Astrocyte (in vitro differentiated cells and primary cell): ENCODE measurements around the gene UQCRFS1. TPM values are rescaled to one million over a fixed set of nuclear protein-coding genes. Genes with fewer than 3 reads are reported as not detected.

Experiments used
- DNase-seq: peaks from one replicate; pipeline ENCODE4 v3.0.0-alpha.2; 2010; ENCODE audit warnings: low read depth
- FAIRE-seq: peaks from 2 replicates; lab custom pipeline; 2011; peaks lifted over from hg19 to GRCh38; lab: Jason Lieb, UNC
- H2AFZ ChIP-seq: 2 replicates; pipeline ENCODE4 v1.6.0; 2012; ENCODE audit warnings: low read depth, low read length, inconsistent platforms
- H3K27ac ChIP-seq: 2 replicates; pipeline ENCODE4 v1.5.1; 2011; ENCODE audit warnings: low read depth, low read length, inconsistent platforms
- H3K27me3 ChIP-seq: 2 replicates; pipeline ENCODE4 v1.6.0; 2011; ENCODE audit warnings: low read length, inconsistent platforms; ENCODE audit not compliant: insufficient read depth
- H3K36me3 ChIP-seq: 2 replicates; pipeline ENCODE4 v1.5.1; 2011; ENCODE audit warnings: low read length, inconsistent platforms; ENCODE audit not compliant: insufficient read depth
- H3K4me1 ChIP-seq: 2 replicates; pipeline ENCODE4 v1.5.1; 2011; ENCODE audit warnings: low read length, inconsistent platforms; ENCODE audit not compliant: insufficient read depth
- H3K4me2 ChIP-seq: 2 replicates; pipeline ENCODE4 v1.6.0; 2012; ENCODE audit warnings: low read length, inconsistent platforms
- H3K4me3 ChIP-seq: 2 replicates; pipeline ENCODE4 v1.5.1; 2011; ENCODE audit warnings: low read depth, mild to moderate bottlenecking, low read length, inconsistent platforms; ENCODE audit not compliant: insufficient read depth
- H3K79me2 ChIP-seq: 2 replicates; pipeline ENCODE4 v1.6.0; 2012; ENCODE audit warnings: mild to moderate bottlenecking, low read length, inconsistent platforms; ENCODE audit not compliant: insufficient read depth
- H3K9ac ChIP-seq: 2 replicates; pipeline ENCODE4 v1.6.0; 2012; ENCODE audit warnings: mild to moderate bottlenecking, low read length, inconsistent platforms
- H3K9me3 ChIP-seq: 2 replicates; pipeline ENCODE4 v1.5.1; 2012; ENCODE audit warnings: low read depth, mild to moderate bottlenecking, low read length, inconsistent platforms; ENCODE audit not compliant: insufficient read depth
- H4K20me1 ChIP-seq: 2 replicates; pipeline ENCODE4 v1.6.0; 2012; ENCODE audit warnings: low read length, inconsistent platforms; ENCODE audit not compliant: insufficient read depth
- H3K27ac Mint-ChIP-seq: one replicate; pipeline ENCODE4 v1.8.0; 2021; ENCODE audit warnings: mild to moderate bottlenecking, mixed read lengths; ENCODE audit not compliant: unreplicated experiment
- H3K27me3 Mint-ChIP-seq: one replicate; pipeline ENCODE4 v1.8.0; 2021; ENCODE audit warnings: low read depth, mixed read lengths; ENCODE audit not compliant: unreplicated experiment
- H3K36me3 Mint-ChIP-seq: one replicate; pipeline ENCODE4 v1.8.0; 2021; ENCODE audit warnings: low read depth, mixed read lengths; ENCODE audit not compliant: unreplicated experiment
- H3K4me1 Mint-ChIP-seq: one replicate; pipeline ENCODE4 v1.8.0; 2021; ENCODE audit warnings: low read depth, mixed read lengths; ENCODE audit not compliant: unreplicated experiment
- H3K4me3 Mint-ChIP-seq: one replicate; pipeline ENCODE4 v1.8.0; 2021; ENCODE audit warnings: mild to moderate bottlenecking, moderate library complexity, mixed read lengths; ENCODE audit not compliant: unreplicated experiment
- H3K9me3 Mint-ChIP-seq: one replicate; pipeline ENCODE4 v1.8.0; 2021; ENCODE audit warnings: mild to moderate bottlenecking, mixed read lengths; ENCODE audit not compliant: unreplicated experiment
- CTCF ChIP-seq: IDR thresholded peaks from 2 replicates; pipeline ENCODE4 v1.5.1; 2011; ENCODE audit warnings: low read depth, mild to moderate bottlenecking, inconsistent platforms, low read length, moderate library complexity; ENCODE audit not compliant: insufficient read depth
- EZH2 ChIP-seq: IDR thresholded peaks from 2 replicates; pipeline ENCODE4 v1.6.1; 2012; ENCODE audit warnings: mild to moderate bottlenecking, low read length, inconsistent platforms; ENCODE audit not compliant: insufficient read depth
- total RNA-seq: library from RNA; stranded (reverse); gene quantifications from 2 replicates; pipeline ENCODE4 v1.2.1, GENCODE V29; 2021

The UQCRFS1 gene
- total RNA-seq, 1 donor from 2014 or later = 33.1 TPM

- FAIRE-seq = no peak
- no peaks in the 10 kb centered on the region for H3K4me1 ChIP-seq
- H3K36me3 Mint-ChIP-seq = no peaks in the 10 kb centered on the region
These were observed 10.7 kb downstream of the UQCRFS1 start for GRCh38 chr19:29202281-29202680.

GRCh38 chr19:29201855-29202254, 11.1 kb downstream of the UQCRFS1 start:
- Histone ChIP-seq H3K4me3 (no peak overlapping the region), H3K4me1 (no peaks in the 10 kb centered on the region), H3K27me3 (no peaks in the 10 kb centered on the region), H3K4me2 (no peak overlapping the region), H2AFZ (no peak overlapping the region), H3K79me2 (peaks cover 17% of the 10 kb centered on the region), H3K36me3 (no peaks in the 10 kb centered on the region), H4K20me1 (peaks cover 15% of the 10 kb centered on the region), H3K9me3 (no peaks in the 10 kb centered on the region), H3K27ac (no peak overlapping the region), H3K9ac (no peak overlapping the region)
- H3K4me1 Mint-ChIP-seq = no peaks in the 10 kb centered on the region
- H3K27me3 Mint-ChIP-seq = no peaks in the 10 kb centered on the region
- FAIRE-seq (no peak), DNase-seq (no peak)
- no peak overlapping the region for H3K4me3 Mint-ChIP-seq
- no peaks in the 10 kb centered on the region for H3K36me3 Mint-ChIP-seq
- no peak overlapping the region for H3K27ac Mint-ChIP-seq
- TF ChIP-seq CTCF (no peak), EZH2 (no peak)
- peaks cover 6% of the 10 kb centered on the region for H3K9me3 Mint-ChIP-seq

More at GRCh38 chr19:29202281-29202680, 10.7 kb downstream of the UQCRFS1 start:
- H3K9ac ChIP-seq = no peak overlapping the region
- H3K4me3 Mint-ChIP-seq = no peak overlapping the region
- H3K79me2 ChIP-seq = peaks cover 19% of the 10 kb centered on the region
- no peak overlapping the region for H3K27ac ChIP-seq
- no peaks in the 10 kb centered on the region for H3K4me1 Mint-ChIP-seq
- H4K20me1 ChIP-seq = peaks cover 17% of the 10 kb centered on the region
- H3K27me3 ChIP-seq = no peaks in the 10 kb centered on the region
- TF ChIP-seq EZH2 = no peak
- no peak for TF ChIP-seq CTCF
- H2AFZ ChIP-seq = no peak overlapping the region
- H3K4me2 ChIP-seq = no peak overlapping the region
- H3K36me3 ChIP-seq = no peaks in the 10 kb centered on the region
- no peaks in the 10 kb centered on the region for H3K9me3 ChIP-seq
- DNase-seq = no peak
- no peaks in the 10 kb centered on the region for H3K27me3 Mint-ChIP-seq
- peaks cover 6% of the 10 kb centered on the region for H3K9me3 Mint-ChIP-seq
- no peak overlapping the region for H3K27ac Mint-ChIP-seq
- H3K4me3 ChIP-seq = no peak overlapping the region

GRCh38 chr19:29194658-29195057, 18.3 kb downstream of the UQCRFS1 start:
- Histone ChIP-seq H3K9ac (no peak overlapping the region), H3K79me2 (no peaks in the 10 kb centered on the region), H4K20me1 (no peaks in the 10 kb centered on the region), H3K4me3 (no peak overlapping the region), H3K27ac (no peak overlapping the region), H3K9me3 (no peaks in the 10 kb centered on the region), H2AFZ (no peak overlapping the region), H3K4me1 (no peaks in the 10 kb centered on the region), H3K36me3 (no peaks in the 10 kb centered on the region), H3K4me2 (no peak overlapping the region), H3K27me3 (no peaks in the 10 kb centered on the region)
- Mint-ChIP-seq H3K9me3 (peaks cover 6% of the 10 kb centered on the region), H3K36me3 (no peaks in the 10 kb centered on the region), H3K27ac (no peak overlapping the region), H3K4me3 (no peak overlapping the region), H3K4me1 (no peaks in the 10 kb centered on the region), H3K27me3 (no peaks in the 10 kb centered on the region)
- no peak for TF ChIP-seq EZH2
- no peak for TF ChIP-seq CTCF
- no peak for FAIRE-seq
- no peak for DNase-seq
